ELR (cell line): ENCODE data around the gene RUVBL1.
A peak's percentile ranks its signal among the peaks of the same experiment; 100 is the strongest.
"Not testable (repeated sequence)": the region's sequence is repeated elsewhere in the genome, so short reads cannot be mapped to it uniquely, and the experiment has no call there.

Experiments
- DNase-seq: peaks from one replicate; pipeline ENCODE4 v3.0.0-alpha.2; 2015; ENCODE audit warnings: low read depth

Gene RUVBL1

DNA sequence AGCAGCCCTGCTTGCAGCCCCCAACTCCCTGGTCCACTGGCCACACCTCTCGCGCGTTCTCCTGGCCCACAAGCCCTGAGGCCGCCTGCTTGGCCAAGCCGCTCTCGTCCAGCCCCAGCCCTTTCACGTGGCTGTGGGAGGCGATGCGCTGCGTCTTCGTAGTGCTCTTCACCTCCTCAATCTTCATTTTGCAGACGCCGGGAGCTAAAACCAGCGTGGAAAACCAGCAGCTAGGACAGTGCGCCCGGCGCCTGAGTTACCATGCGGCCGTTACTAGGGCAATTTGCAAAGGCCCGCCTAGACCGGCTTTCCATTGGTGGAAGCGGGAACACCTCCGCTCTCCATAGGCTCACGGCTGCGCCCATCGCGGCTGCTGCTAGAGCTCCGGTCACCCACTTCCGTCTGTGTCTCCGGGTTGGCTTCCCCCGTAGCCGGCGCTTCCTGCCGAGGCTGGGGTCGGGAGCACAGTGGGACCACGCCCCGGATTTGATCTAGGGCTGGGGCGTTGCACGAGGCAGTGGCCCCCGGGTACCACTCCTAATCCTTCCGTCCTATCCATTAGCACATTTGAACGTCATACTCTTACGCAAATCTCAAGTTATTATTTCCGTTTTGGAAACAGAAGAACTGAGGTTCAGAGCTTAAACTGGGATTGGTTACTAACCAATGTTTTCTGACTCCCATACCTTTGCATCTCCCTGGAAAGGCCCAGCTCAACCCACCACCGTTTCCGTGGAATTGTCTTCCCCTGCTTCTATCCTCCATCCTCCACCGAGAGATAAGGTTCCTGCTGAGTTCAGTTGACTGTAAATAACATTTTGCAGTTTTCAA is at the start of gene RUVBL1:
RUVBL1 (minus strand) TSS at position 275 of the 831 bp plus-strand sequence; CDS start at position 187, 88 bp downstream.
- DNase-seq = peak; percentile 99

DNA sequence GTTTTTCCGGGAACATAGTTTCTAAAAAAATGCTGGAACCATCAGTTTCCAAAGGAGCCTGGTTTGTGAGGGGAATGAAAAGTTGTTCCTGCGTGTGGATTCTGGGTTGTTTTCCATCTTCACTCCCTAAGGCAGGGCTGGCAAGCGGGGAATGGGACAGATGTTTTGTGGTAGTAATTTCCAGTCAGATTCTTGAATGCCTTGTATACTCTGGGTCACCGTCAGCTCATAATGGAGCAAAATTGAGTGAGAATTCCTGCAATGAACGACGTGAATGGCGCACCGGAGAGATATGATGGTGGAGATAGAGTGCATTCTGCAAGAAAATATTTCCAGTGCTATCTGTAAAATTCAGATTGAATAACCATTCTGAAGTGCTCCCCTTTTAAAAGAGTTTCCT is 49.6 kb upstream of the RUVBL1 start:
- no peak for DNase-seq

DNA sequence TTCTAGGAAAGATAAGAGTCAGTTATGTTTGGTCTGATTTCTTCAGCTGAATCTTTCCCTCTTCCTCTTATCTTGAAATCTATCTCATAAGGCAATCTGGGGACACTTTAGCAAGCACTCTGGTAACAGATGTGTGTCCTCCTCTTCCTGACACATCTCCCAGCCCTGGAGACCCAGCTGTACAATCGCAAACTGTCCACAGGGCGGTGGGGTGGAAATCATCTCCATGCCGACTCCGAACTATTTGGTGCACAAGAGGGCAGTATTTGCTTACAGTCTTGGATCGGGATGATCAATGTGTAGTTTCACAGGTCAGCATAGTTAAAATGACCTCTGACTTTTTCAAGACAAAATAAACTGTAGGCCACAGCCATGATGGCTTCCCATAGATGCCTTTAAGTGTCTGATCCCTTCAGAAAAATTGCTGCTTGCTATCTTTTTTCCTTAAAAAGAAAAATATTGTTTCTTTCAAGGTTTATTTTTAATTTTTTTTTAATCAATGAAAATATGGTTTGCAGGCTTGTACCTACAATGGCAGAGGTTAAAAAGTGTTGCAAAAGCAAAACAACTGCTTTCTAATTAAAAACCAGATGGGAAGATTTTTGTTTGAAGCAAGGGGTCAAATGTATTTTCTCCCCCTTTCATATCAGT is 47.4 kb upstream of the RUVBL1 start:
- DNase-seq = peak; percentile 88

DNA sequence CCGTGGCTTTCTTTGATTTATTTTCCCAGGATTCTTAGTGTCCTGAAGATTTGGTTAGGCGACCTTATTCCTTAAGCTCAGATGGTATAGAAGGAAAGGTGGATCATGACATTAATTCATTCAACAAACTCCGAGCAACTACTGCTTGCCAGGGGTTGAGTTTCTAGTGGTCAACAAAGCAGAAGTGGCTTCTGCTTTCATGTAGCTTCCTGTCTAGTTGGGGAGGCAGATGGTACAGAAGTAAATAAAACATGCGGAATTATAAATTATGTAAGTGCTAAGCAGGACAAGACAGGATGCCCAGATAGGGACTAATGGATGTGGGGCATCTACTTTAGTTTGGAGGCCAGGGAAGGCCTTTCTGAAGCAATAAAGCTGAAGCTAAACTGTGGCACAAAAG is 45.2 kb upstream of the RUVBL1 start:
- DNase-seq = no peak

DNA sequence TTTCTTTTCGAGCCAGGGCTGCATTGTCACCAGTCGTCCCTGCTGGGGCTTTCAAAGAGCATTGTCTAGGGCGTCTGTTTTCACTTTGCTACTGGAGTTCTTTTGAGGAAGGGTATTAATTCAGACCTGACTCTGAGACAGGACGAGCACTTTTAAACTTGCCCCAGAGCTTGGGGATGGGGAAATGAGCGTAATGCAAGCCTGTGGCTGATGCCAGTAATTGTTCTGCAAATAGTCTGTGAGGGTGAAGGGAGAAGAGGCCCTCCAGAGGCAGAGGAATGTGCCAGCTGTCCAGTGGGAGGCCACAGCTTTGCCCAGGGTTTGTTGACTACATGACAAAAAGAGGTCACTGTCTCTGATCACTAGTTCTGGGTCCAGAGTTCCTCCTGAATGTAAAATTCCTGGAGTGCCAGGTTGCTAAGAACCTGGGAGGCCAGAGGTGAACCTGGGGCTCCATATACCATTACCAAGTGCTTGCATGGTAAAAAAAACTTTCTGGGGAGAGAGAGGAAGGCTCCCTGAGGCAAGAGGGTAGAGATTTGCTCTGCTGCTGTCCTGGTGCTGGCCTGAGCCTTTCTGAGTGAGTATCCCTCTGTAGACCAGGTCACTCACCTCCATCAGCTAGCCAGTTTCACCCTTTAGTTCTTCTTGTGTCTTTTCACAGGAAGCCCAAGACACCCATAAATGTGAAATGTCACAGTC is 44.5 kb upstream of the RUVBL1 start:
- DNase-seq = no peak

DNA sequence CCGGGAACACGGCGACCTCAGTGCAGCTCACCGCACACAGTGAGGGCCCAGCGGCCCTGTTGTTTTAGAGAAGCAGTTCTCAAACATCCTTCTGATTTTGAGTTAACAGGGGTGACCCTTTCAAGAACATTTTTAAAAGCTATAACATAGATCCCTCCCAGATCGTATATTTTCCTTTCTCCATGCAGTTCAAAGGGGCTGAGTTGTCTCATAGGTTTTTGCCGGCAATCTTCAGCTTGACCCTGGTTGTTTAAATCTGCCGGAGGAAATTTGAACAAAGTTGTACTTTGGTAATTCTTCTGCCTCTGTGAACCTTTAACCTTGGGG is 44.0 kb upstream of the RUVBL1 start:
- no peak for DNase-seq

DNA sequence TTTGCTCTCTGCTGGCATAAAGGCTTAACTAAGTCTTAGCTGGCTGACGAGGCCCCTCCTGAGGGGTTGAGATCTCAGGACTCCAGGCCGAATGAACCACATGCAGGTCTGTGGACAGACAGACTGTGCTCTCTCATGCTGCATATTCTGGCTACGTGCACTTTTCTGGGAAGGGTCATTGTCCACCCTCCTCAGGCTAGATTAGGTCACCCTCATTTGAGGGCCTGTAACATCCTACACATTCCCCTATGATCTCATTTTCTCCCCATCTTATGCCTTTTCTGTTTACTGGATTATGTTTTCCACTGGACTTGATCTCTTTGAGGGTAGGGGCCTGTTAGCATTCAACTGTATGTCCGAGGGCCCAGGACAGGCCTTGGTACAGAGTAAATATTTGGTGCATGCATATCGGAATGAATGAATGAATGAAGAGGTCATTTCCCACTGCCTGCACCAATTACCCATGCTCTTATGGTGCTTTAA is 43.4 kb upstream of the RUVBL1 start:
- no peak for DNase-seq

DNA sequence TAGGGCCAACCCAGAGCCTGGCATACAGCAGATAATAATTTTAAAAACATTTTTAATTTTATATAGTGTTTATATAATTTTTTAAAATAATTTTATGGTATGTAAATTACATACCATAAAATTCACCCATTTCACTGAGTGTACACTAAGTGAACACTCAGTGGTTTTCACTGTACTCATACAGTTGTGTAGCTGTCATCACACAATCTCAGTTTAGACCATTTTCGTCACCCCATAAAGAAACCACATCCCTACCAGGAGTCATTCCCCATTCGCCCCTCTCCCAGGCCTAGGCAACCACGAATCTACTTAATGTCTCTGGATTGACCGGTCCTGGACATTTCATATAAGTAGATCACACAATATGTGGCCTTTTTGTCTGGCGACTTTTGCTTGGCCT is 39.8 kb upstream of the RUVBL1 start:
- DNase-seq = no peak

DNA sequence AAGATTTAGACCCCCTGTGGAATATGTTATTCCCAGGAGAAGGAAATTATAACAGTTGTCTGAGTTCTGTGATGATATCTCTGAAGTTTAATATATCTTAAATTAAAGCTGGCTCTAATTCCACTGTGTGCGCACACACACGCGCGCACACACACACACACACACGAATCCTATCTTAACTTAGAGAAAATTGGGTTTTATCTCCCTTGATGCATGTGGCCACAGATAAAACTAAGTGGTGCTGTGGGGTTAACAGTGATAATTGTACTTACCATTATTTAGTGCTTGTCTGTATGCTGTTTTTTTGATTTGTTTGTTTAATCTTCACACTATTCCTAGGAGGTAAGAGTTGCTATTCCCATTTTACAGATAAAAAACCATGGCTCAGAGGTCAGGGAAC is 37.0 kb upstream of the RUVBL1 start:
- no peak for DNase-seq

DNA sequence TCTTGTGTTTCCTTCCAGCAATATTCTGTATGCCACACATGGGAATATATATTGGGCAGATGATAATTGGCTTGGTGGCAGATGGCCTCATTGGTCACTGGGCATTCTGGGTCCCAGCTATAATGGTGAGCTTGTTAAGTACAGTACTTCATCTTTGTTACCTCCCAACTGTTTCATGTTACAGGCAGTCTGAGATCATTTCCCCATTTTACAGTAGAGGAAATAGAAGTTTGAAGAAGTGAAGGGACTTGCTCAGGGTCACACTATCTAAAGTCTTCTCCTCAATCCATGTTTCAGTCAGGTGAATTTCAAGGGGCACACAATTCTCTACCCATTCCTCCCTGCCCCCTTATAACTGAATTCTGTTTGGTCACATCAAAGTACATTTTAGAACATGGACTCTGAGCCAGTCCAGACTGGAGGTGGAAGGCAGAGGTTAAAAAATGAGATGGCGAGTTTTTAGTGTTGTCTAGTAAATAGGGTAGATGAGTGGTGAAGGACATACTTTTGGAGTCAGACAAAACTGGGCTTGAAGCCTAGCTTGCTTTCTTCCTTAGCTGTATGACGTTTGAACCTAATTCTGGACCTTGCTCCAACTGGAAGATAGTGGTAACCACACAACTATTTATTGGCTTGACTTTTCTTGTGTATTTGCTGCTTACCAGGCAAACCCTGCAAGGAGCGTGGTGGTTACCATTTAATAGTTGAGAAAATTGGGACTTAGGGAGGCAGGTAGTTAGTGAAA is 32.2 kb upstream of the RUVBL1 start:
- DNase-seq = no peak

DNA sequence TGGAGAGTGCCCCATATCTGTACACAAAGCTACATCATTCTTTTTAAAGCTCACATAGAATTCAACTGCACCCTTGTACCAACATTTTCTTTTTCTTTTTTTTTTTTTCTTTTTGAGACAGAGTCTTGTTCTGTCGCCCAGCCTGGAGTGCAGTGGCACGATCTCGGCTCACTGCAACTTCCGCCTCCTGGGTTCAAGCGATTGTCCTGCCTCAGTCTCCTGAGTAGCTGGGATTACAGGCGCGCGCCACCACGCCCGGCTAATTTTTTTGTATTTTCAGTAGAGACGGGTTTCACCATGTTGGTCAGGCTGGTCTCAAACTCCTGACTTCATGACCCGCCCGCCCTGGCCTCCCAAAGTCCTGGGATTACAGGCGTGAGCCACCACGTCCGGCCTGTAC is 30.7 kb upstream of the RUVBL1 start:
- not testable (repeated sequence) for DNase-seq

DNA sequence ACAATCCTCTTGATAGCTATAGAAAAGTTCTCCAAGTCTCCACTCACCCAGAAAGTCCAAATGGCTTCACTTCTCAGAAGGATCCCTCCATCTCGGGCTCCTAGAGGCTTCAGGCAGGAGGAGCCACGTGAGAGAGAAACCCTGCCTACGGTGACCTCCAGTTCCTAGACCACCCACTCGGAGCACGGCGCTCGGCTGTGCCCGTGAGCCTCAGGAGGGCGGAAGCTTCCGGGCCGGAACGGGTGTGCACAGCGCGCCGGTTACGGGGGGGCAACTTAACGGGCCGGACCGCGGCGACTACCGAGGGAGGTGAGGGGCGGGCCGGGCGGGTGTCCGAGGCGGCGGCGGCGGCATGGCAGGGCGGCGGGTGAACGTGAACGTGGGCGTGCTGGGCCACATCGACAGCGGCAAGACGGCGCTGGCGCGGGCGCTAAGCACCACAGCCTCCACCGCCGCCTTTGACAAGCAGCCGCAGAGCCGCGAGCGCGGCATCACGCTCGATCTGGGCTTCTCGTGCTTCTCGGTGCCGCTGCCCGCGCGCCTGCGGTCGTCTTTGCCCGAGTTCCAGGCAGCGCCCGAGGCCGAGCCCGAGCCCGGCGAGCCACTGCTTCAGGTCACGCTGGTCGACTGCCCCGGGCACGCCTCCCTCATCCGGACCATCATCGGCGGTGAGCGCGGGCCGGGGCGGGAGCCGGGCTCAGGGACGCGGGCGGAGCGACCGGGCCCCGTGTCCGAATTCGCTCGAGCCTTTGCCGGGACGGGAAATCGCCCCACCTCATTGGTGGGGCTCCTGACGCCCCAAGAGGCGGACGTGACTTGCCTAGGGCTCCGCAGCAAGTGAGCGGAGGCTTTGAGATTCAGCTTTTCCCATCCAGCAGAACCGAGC is 29.8 kb upstream of the RUVBL1 start, which contains the start of gene EEFSEC:
EEFSEC (plus strand) TSS at position 326 of the 886 bp plus-strand sequence; CDS start at position 353, 27 bp downstream.
- peak; percentile 86 for DNase-seq

DNA sequence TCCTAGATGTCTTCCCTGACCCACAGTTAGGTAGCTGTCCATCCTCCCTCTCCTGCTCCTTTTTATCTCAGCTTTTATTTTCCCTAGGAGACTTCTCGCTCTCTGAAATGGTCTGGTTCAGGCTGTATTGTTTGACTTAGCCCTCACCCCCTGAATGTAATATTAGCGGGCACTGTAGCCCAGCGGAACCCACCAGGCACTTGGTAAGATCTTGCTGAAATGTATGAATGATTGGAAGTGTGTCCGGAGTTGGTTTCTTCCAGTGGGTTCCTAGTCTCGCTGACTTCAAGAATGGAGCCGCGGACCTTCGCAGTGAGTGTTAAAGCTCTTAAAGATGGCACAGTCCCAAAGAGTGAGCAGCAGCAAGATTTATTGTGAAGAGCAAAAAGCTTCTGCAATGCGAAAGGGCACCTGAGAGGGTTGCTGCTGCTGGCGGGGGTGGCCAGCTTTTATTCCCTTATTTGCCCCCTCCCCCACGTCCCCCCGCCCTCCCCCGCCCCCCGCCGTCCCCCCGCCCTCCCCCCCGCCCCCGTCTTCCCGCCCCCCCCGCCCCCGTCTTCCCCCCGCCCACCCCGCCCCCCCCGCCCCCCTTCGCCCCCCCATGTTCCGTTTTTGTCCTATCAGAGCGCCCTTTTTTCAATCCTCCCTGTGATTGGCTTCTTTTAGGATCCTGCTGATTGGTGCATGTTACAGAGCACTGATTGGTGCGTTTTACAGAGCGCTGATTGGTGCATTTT is 29.0 kb upstream of the RUVBL1 start:
- peak; percentile 77 for DNase-seq

DNA sequence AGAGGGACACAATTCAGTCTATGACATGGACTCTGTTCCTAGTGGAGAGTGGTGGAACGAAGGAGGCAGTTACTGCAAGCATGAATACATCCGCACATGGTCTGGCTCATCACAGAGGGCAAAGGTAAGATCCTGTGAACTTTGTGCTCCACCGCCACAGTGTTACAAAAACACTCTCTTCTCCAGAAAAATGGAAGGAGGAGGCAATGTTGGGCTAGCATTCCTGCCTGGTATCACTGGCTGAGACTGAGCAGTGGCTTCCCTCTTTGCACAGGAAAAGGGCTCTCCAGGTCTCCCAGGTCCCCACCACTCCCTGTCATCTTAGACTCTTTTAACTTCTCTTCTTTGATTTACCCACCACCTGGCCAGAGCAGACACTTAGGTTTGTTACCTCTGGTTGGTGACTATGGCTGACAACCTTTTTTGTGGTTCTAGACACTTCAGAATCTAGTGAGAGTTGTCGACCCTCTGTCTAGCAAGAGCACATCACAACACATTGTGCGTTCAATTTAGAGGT is 28.2 kb upstream of the RUVBL1 start:
- DNase-seq = no peak

DNA sequence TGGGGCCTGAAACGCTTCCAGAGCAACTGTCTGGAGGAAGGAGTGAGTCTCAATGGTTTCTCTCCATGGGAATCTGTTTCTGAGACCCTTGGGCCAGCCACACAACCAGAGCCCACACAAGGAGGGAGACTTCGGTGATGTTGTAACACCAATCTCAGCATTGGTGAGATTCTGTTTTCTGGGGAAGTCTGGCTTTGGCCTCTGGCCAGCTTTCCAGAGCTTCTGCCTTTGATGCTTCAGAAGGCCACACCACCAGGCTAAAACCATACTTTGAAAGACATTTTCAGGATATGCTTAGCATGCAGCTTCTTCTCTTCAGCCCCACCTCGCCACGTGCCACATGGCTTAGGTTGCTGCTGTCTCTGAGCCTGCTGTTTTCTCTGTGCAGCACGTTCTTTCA is 26.0 kb upstream of the RUVBL1 start:
- no peak for DNase-seq

DNA sequence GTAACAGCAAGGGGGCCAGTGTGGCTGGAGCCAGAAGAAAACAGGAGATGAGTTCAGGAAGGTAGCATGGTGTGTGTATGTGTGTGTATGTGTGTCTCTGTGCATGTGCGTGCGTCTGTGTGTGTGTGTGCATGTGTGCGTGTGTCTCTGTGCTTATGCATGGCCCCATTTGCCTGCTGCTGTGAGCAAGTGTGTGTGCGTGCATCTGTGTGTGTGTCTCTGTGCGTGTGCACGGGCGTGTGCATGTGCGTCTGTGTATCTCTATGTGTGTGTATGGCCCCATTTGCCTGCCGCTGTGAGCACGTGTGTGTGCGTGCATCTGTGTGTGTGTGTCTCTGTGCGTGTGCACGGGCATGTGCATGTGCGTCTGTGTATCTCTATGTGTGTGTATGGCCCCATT is 22.6 kb upstream of the RUVBL1 start:
- no peak for DNase-seq

DNA sequence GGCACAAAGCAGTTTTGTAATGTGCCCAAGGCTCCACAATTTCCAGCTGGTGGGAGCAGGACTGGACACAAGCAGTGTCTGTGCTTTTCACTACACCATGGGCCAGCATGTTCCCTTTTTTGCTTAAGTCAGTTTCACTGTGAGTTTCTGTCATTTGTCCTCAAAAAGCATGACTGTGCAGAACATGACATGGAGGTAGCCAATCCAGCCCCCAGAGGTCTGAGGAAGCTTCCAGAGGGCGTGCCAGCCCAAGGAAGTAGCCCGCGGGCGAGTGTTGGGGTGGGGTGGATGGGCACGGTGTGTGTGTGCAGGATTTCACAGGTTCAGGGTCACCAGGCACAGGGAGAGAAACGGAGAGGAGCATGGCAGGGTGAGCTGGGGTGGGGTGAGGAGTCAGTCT is 21.7 kb upstream of the RUVBL1 start:
- no peak for DNase-seq

DNA sequence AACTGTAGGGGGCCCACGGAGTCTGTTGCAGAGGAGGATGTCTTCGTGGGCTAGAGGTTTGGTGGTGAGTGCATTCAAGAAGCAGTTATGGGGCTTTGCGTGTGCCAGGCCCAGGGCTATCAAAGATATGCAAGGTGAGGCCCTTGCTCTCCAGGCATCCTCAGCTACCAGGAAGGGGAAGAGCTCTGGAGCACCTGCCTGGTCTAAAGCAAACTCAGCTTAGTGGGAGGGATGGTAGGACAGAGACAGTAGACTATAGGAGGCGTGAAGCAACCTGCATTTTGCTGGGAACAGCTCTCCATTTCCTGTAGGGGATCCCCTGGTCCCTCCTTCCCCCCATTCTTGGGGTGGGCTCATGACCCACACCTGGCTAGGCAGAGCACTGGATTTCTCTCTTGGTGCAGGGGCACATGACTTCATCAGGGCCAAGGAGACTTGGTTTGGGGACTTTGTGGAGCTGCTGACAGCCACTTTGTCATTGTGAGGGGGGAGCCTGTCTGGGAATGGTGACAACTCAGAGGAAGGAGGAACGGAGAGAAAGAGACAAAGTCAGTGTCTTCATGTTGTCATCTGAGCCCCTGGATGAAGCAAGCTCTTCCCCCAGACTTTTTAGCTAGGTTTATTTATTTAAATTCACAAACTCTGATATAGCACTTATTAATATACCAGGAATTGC is 21.0 kb upstream of the RUVBL1 start:
- no peak for DNase-seq

DNA sequence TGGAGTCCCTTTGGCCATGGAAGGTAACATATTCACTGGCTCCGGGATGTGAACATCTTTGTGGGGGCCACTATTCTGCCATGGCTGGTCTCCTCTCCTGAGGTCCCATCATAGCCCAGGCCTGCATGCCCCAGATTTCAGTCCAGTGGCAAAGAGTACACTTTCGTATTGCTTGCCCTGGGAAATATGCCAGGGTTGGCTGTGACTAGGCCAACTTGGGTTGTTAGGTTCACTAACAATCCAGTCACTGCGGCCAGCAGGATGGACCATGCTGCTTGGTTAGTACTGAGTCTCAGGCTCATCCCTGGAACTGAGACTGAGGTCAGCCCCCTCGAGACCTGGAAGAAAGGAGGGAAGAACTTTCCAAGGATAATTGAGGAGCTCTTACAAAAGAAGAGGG is 19.9 kb upstream of the RUVBL1 start:
- no peak for DNase-seq
